Dendritic cell treated with granulocyte-macrophage colony-stimulating factor and Interleukin-4, amounts not matched to agents 40 ng/mL and 50 ng/mL, for 4 days (primary cell): Measurements from ENCODE around the gene BABAM2.

Experiments used
- H3K27ac Mint-ChIP-seq: one replicate; pipeline ENCODE4 v1.8.0; 2022; ENCODE audit warnings: mild to moderate bottlenecking, mixed read lengths
- H3K27me3 Mint-ChIP-seq: one replicate; pipeline ENCODE4 v1.8.0; 2022; ENCODE audit warnings: mild to moderate bottlenecking, mixed read lengths
- H3K36me3 Mint-ChIP-seq: one replicate; pipeline ENCODE4 v1.8.0; 2022; ENCODE audit warnings: low read depth, mixed read lengths
- H3K4me1 Mint-ChIP-seq: one replicate; pipeline ENCODE4 v1.8.0; 2022; ENCODE audit warnings: low read depth, mixed read lengths
- H3K4me3 Mint-ChIP-seq: one replicate; pipeline ENCODE4 v1.8.0; 2022; ENCODE audit warnings: mild to moderate bottlenecking, moderate library complexity, mixed read lengths
- H3K9me3 Mint-ChIP-seq: one replicate; pipeline ENCODE4 v1.8.0; 2022; ENCODE audit warnings: mixed read lengths
- intact Hi-C: fragments of 100-400 bp; cut with micrococcal nuclease; formaldehyde crosslinking; loops from one replicate; pipeline ENCODE4 v1.15.0; 2022

The BABAM2 gene

GRCh38 chr2:27922842-27923241 lies 32.3 kb downstream of the BABAM2 start:
- H3K4me1 Mint-ChIP-seq, result peaks cover 5% of the 10 kb centered on the region
- no peaks in the 10 kb centered on the region for H3K27me3 Mint-ChIP-seq
- H3K27ac Mint-ChIP-seq, result no peak overlapping the region
- H3K9me3 Mint-ChIP-seq, result no peaks in the 10 kb centered on the region
- intact Hi-C loops, result no loop called here
- H3K36me3 Mint-ChIP-seq, result peaks cover 9% of the 10 kb centered on the region
- no peak overlapping the region for H3K4me3 Mint-ChIP-seq

GRCh38 chr2:27925766-27926472 lies 35.4 kb downstream of the BABAM2 start:
- peak overlapping the region; percentile 9 for H3K27ac Mint-ChIP-seq

DNA sequence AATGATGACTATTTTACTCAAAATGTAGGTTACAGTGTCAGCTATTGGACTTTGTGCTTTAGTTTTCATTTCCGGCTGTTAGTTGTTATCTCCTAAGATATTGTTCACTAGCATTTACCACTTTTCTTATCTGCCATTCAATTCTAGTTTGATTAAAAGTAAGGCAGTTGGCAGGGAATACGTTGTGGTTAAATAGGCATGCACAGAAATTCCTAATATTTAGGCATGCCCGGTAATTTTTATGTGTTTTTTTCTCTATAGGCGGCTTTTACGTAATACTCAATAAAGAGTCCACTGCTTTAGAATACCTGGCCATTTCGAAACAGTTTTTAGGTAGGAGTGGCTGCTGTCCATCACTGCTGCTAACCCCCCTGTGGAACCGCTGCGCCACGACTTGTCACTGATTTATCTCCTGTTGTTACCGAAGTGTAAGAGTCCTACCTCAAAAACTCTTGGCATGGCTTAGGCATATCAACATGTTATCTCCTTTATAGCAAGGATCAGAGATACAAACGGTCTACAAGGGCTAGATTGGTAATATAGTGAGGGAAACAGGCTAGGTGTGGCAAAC lies 39.5 kb downstream of the BABAM2 start:
- H3K27ac Mint-ChIP-seq, result no peak overlapping the region
- peaks cover 30% of the 10 kb centered on the region for H3K36me3 Mint-ChIP-seq
- no peaks in the 10 kb centered on the region for H3K9me3 Mint-ChIP-seq
- H3K27me3 Mint-ChIP-seq, result no peaks in the 10 kb centered on the region
- no peak overlapping the region for H3K4me3 Mint-ChIP-seq
- H3K4me1 Mint-ChIP-seq, result peaks cover 9% of the 10 kb centered on the region
- intact Hi-C loops, result no loop called here

More at GRCh38 chr2:27925766-27926472, 35.4 kb downstream of the BABAM2 start:
- H3K4me3 Mint-ChIP-seq, result no peak overlapping the region
- no peaks in the 10 kb centered on the region for H3K27me3 Mint-ChIP-seq
- H3K9me3 Mint-ChIP-seq, result no peaks in the 10 kb centered on the region
- H3K4me1 Mint-ChIP-seq, result no peaks in the 10 kb centered on the region
- intact Hi-C loops, result no loop called here
- H3K36me3 Mint-ChIP-seq, result peaks cover 20% of the 10 kb centered on the region

DNA sequence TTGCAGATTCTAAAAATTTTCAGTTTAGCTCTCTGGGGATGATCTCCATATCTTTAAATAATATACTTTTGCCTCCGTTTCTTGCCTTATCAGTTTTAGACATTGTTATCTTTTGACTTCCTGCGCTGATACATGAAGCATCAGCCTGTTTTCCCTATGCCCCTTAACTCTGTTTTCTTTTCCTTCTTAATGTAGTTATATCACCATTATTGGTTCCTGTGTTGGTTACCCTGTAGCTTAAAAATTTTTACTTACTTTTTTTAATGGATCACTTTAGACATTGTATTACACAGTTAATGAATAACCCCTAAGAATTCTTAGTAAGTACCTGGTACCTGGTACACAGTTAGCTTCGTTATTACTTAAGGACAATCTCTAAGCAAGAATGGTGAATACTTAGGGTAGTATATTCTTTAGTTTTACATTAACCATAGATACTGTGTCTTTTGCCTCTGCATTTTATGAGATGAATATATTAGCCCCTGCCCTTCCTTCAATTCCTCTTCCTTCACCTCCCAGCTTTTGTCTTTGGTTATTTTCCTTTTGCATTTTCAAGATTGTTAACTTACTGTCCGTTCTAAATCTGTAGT lies 40.9 kb downstream of the BABAM2 start:
- peaks cover 24% of the 10 kb centered on the region for H3K36me3 Mint-ChIP-seq

DNA sequence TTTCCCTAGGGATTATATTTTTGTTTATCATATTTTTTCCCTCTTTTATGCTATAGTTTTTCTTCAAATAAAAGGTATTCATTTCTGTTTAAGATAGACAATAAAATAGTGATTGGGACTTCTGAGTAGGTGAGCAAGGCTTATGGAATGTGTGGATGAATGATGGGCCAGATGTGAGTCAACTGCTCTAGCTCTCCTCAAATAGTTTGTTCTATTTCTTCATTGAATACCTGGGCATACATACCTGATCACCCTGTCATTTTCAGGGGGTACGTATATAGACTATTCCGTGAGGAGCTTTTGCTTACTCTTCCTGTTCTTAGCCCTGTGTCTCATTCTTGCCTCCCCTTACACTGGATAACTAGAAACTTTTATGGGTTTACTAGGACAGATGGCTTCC lies 41.9 kb downstream of the BABAM2 start:
- no peak overlapping the region for H3K4me3 Mint-ChIP-seq
- no peaks in the 10 kb centered on the region for H3K9me3 Mint-ChIP-seq
- peaks cover 22% of the 10 kb centered on the region for H3K36me3 Mint-ChIP-seq
- H3K4me1 Mint-ChIP-seq, result peaks cover 13% of the 10 kb centered on the region
- intact Hi-C loops, result no loop called here
- no peak overlapping the region for H3K27ac Mint-ChIP-seq
- H3K27me3 Mint-ChIP-seq, result no peaks in the 10 kb centered on the region

More for the DNA sequence above, 40.9 kb downstream of the BABAM2 start:
- intact Hi-C loops, result no loop called here
- no peaks in the 10 kb centered on the region for H3K27me3 Mint-ChIP-seq
- no peaks in the 10 kb centered on the region for H3K9me3 Mint-ChIP-seq
- peaks cover 9% of the 10 kb centered on the region for H3K4me1 Mint-ChIP-seq
- H3K4me3 Mint-ChIP-seq, result no peak overlapping the region
- no peak overlapping the region for H3K27ac Mint-ChIP-seq

- no peaks in the 10 kb centered on the region for H3K27me3 Mint-ChIP-seq
- intact Hi-C loops, result no loop called here
- H3K36me3 Mint-ChIP-seq, result peaks cover 17% of the 10 kb centered on the region
- H3K4me1 Mint-ChIP-seq, result peaks cover 14% of the 10 kb centered on the region
- no peak overlapping the region for H3K27ac Mint-ChIP-seq
- no peak overlapping the region for H3K4me3 Mint-ChIP-seq
- no peaks in the 10 kb centered on the region for H3K9me3 Mint-ChIP-seq
Observed at GRCh38 chr2:27935026-27935425, 44.5 kb downstream of the BABAM2 start.

GRCh38 chr2:27940090-27940671 lies 49.7 kb downstream of the BABAM2 start:
- intact Hi-C loops, result no loop called here
- Mint-ChIP-seq H3K4me3 (no peak overlapping the region), H3K36me3 (no peaks in the 10 kb centered on the region), H3K9me3 (no peaks in the 10 kb centered on the region), H3K4me1 (peaks cover 14% of the 10 kb centered on the region), H3K27ac (no peak overlapping the region), H3K27me3 (no peaks in the 10 kb centered on the region)

GRCh38 chr2:27940982-27941381 lies 50.5 kb downstream of the BABAM2 start:
- H3K27ac Mint-ChIP-seq, result no peak overlapping the region
- H3K4me1 Mint-ChIP-seq, result peaks cover 14% of the 10 kb centered on the region

DNA sequence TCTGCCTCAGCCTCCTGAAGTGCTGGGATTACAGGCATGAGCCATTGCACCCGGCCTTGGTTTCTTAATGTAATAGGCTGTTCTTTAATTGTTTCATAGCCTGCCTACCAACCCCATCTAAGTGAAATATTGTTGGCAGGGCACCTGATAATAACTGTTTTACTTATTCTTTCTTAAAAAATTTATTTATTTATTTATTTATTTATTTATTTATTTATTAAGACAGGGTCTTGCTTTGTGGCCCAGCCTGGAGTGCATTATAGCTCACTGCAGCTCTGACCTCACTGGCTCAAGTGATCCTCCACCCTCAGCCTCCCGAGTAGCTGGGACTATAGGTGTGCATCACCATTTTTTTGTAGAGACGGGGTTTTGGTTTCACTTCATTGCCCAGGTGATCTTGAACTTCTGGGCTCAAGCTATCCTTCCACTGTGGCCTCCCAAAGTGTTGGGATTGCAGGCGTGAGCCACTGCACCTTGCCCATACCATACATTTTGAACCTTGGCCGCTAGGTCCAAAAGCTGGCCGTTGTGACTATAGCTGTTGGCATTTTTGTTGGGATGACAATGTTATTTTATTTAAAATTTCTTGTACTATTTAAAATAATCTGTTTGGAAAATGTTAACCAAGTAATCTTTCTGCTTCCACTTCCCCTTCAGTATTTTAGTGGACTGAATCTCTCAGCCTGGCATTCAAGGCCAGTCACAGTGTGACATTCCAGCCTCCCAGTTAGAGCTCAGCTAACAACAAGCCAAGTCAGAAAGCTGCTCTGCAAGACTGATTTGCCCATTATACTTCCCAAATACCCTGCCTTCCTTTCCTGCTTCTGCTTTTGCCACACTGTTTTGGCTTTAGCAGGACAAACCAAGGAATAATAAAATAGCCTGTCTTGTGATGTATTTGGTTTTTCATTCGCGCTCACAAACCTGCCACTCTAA lies 52.4 kb downstream of the BABAM2 start:
- no peak overlapping the region for H3K27ac Mint-ChIP-seq
- no peak overlapping the region for H3K4me3 Mint-ChIP-seq
- intact Hi-C loops, result no loop called here
- H3K9me3 Mint-ChIP-seq, result no peaks in the 10 kb centered on the region
- H3K27me3 Mint-ChIP-seq, result no peaks in the 10 kb centered on the region
- peaks cover 15% of the 10 kb centered on the region for H3K4me1 Mint-ChIP-seq
- H3K36me3 Mint-ChIP-seq, result no peaks in the 10 kb centered on the region

More at GRCh38 chr2:27940982-27941381, 50.5 kb downstream of the BABAM2 start:
- H3K27me3 Mint-ChIP-seq, result no peaks in the 10 kb centered on the region
- no peaks in the 10 kb centered on the region for H3K36me3 Mint-ChIP-seq
- H3K9me3 Mint-ChIP-seq, result no peaks in the 10 kb centered on the region
- no peak overlapping the region for H3K4me3 Mint-ChIP-seq
- intact Hi-C loops, result no loop called here

GRCh38 chr2:27946530-27947060 lies 56.1 kb downstream of the BABAM2 start:
- Mint-ChIP-seq H3K27ac (peak overlapping the region; percentile 65), H3K4me1 (peaks cover 30% of the 10 kb centered on the region), H3K9me3 (no peaks in the 10 kb centered on the region), H3K4me3 (peak overlapping the region; percentile 11), H3K36me3 (no peaks in the 10 kb centered on the region), H3K27me3 (no peaks in the 10 kb centered on the region)
- intact Hi-C loops, result no loop called here

DNA sequence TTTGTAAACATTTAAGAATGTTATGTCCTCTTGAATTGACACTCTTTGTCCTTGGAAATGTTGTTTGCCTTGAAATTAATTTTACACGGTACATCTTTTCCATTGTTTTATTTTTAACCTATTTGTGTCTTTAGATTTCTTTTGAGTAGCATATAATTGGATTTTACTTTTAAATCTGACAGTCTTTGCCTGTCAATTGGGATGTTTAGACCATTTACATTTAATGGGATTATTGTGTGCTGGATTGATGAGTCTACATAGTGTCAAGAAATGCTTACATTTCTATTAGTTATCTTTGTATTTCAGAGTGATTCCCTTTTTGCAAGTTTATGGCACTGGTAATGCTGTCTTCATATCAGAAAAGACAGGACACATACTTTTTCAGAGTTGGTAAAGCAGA lies 61.5 kb downstream of the BABAM2 start:
- Mint-ChIP-seq H3K4me1 (peaks cover 53% of the 10 kb centered on the region), H3K4me3 (no peak overlapping the region), H3K36me3 (no peaks in the 10 kb centered on the region), H3K9me3 (no peaks in the 10 kb centered on the region), H3K27me3 (no peaks in the 10 kb centered on the region), H3K27ac (no peak overlapping the region)
- intact Hi-C loops, result no loop called here

DNA sequence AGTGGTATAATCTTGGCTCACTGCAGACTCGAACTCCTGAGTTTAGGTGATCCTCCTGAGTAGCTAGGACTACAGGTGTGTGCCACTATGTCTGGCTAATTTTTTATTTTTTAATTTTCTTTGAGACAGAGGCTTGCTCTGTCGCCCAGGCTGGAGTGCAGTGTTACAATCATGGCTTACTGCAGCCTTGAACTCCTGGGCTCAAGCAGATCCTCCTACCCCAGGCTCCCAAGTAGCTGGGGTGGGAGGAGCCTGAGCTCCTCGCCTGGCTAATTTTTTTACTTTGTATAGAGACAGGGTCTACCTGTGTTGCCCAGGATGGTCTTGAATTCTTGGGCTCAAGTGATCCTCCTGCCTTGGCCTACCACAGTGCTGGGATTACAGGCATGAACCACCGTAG lies 62.5 kb downstream of the BABAM2 start:
- H3K36me3 Mint-ChIP-seq, result peaks cover 3% of the 10 kb centered on the region
- H3K4me3 Mint-ChIP-seq, result no peak overlapping the region
- H3K9me3 Mint-ChIP-seq, result no peaks in the 10 kb centered on the region
- intact Hi-C loops, result no loop called here
- H3K4me1 Mint-ChIP-seq, result peaks cover 63% of the 10 kb centered on the region
- peak overlapping the region; percentile 27 for H3K27ac Mint-ChIP-seq
- H3K27me3 Mint-ChIP-seq, result no peaks in the 10 kb centered on the region

DNA sequence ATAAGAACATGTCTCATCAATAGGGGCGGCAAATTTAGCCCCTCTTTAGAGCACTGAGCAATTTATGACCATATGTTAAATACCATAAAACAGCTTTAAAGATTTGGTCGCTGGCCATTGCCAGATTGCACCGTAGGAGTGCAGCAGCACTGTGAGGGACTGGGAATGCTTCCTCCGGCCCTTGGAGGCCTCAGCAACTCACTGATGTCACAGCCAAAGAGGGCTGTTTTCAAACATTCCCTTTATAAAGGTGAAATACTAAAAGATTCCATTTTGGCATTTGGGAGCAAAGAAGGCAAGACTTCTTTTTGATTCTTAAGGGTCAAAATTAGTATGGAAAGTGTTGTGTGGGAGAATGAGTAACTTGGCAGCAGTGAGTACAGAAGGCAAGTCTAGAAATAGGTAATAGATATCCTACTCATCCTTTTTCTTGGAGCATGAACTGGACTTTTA lies 63.7 kb downstream of the BABAM2 start:
- Mint-ChIP-seq H3K27ac (no peak overlapping the region), H3K4me3 (no peak overlapping the region), H3K36me3 (peaks cover 6% of the 10 kb centered on the region), H3K4me1 (peaks cover 69% of the 10 kb centered on the region), H3K9me3 (no peaks in the 10 kb centered on the region), H3K27me3 (no peaks in the 10 kb centered on the region)
- intact Hi-C loops, result no loop called here
